NB4 (cell line): ENCODE data around the gene ZNF75A.
A peak's percentile ranks its signal among the peaks of the same experiment; 100 is the strongest.

Experiments used
- MYC ChIP-seq: IDR thresholded peaks from 2 replicates; pipeline ENCODE4 v1.6.1; 2011; ENCODE audit warnings: low read depth, low read length
- POLR2A ChIP-seq: IDR thresholded peaks from 2 replicates; pipeline ENCODE4 v1.6.1; 2011; ENCODE audit warnings: mild to moderate bottlenecking; ENCODE audit not compliant: insufficient read length; ENCODE audit errors: extremely low read depth
- TF ChIP-seq, protein P1 (sequence below): IDR thresholded peaks from one replicate; pipeline ENCODE4 v1.5.1; 2012; ENCODE audit warnings: low read depth, low read length
- TF ChIP-seq, protein P2 (sequence below): IDR thresholded peaks from 2 replicates; pipeline ENCODE4 v1.6.1; 2011; ENCODE audit warnings: low read depth, low read length

GRCh38 chr16:3282730-3283542 lies 22.4 kb upstream of the ZNF75A start, which contains the start of gene ZNF263:
- TF ChIP-seq, protein P1, sequence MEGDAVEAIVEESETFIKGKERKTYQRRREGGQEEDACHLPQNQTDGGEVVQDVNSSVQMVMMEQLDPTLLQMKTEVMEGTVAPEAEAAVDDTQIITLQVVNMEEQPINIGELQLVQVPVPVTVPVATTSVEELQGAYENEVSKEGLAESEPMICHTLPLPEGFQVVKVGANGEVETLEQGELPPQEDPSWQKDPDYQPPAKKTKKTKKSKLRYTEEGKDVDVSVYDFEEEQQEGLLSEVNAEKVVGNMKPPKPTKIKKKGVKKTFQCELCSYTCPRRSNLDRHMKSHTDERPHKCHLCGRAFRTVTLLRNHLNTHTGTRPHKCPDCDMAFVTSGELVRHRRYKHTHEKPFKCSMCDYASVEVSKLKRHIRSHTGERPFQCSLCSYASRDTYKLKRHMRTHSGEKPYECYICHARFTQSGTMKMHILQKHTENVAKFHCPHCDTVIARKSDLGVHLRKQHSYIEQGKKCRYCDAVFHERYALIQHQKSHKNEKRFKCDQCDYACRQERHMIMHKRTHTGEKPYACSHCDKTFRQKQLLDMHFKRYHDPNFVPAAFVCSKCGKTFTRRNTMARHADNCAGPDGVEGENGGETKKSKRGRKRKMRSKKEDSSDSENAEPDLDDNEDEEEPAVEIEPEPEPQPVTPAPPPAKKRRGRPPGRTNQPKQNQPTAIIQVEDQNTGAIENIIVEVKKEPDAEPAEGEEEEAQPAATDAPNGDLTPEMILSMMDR: no peak
- TF ChIP-seq, protein P2, sequence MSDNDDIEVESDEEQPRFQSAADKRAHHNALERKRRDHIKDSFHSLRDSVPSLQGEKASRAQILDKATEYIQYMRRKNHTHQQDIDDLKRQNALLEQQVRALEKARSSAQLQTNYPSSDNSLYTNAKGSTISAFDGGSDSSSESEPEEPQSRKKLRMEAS: peak; percentile 91
- TF ChIP-seq POLR2A (peak; percentile 74), MYC (peak; percentile 97)
